ENCODE measurements around the gene CEP85L. TPM values are rescaled to one million over a fixed set of nuclear protein-coding genes. Genes with fewer than 3 reads are reported as not detected.

Gene CEP85L
- total RNA-seq, 4 donors from 2014 or later = 15.6 to 22.8 (median 21.9) TPM

GRCh38 chr6:118419448-118420394 is 231.7 kb downstream of the CEP85L start:
- in situ Hi-C loops (cut with MboI; ENCODE audit: low sequenced_read_pairs in 4 of 4) = no loop called here
- no peaks in the 10 kb centered on the region for H3K36me3 ChIP-seq
- no peak overlapping the region for H3K27ac ChIP-seq
- no peaks in the 10 kb centered on the region for H3K27me3 ChIP-seq
- no peak overlapping the region for H3K4me3 ChIP-seq
- ATAC-seq = no peak
- intact Hi-C loops (cut with DNase I; ENCODE audit: low total_unique reads) = no loop called here
- H3K4me1 ChIP-seq = no peaks in the 10 kb centered on the region
- no peak for DNase-seq
- no peaks in the 10 kb centered on the region for H3K9me3 ChIP-seq
- TF ChIP-seq POLR2A (IDR thresholded peaks at IDR 0.05) (no peak), CTCF (IDR thresholded peaks at IDR 0.05 in 4 of 5, conservative IDR thresholded peaks at IDR 0.05 in 1 of 5) (no peak)

Other genes starting within 250 kb of the CEP85L start
- gene PLN, start 103.3 kb downstream of the CEP85L start, total RNA-seq = 100 to 1,000 TPM in 3 of 4 donors, 10 to 100 TPM in 1; 49.6 to 278 (median 202) TPM
- 10 to 100 TPM in 3 of 4 donors, 1 to 10 TPM in 1; 9.7 to 13.9 (median 11.0) TPM for gene ASF1A, start 242.6 kb upstream of the CEP85L start, total RNA-seq

Data from gastrocnemius medialis (tissue), 4 donors.